Kidney (tissue), 14 donors: ENCODE results near the gene COPS8. TPM values are rescaled to one million over a fixed set of nuclear protein-coding genes. Genes with fewer than 3 reads are reported as not detected.

Experiments
- DNase-seq, 5 donors: peaks; one replicate each; pipeline ENCODE4 v3.0.0-alpha.2; 2013 to 2020
- FAIRE-seq: peaks from 2 replicates; lab custom pipeline; 2012; peaks lifted over from hg19 to GRCh38; lab: Jason Lieb, UNC
- H3K27ac ChIP-seq, 2 donors: one replicate each; pipeline ENCODE4 v1.7.0; 2013; ENCODE audit warnings: low read depth in 2 of 2, low read length in 2 of 2, inconsistent platforms in 1 of 2
- H3K27me3 ChIP-seq: one replicate; pipeline ENCODE4 v1.7.1; 2013; ENCODE audit warnings: low read length, inconsistent platforms; ENCODE audit not compliant: control insufficient read depth, insufficient read depth
- H3K36me3 ChIP-seq, 3 donors: one replicate each; pipeline versions ENCODE4 v1.7.0 to v1.7.1; 2013; ENCODE audit warnings: low read length in 3 of 3, control low read depth in 1 of 3, inconsistent platforms in 1 of 3; ENCODE audit not compliant: insufficient read depth in 3 of 3, control insufficient read depth in 2 of 3
- H3K4me1 ChIP-seq, 3 donors: one replicate each; pipeline versions ENCODE4 v1.7.0 to v1.7.1; 2013; ENCODE audit warnings: low read length in 3 of 3, inconsistent platforms in 1 of 3, low read depth in 1 of 3; ENCODE audit not compliant: control insufficient read depth in 2 of 3, insufficient read depth in 2 of 3
- H3K4me3 ChIP-seq, 3 donors: one replicate each; pipeline versions ENCODE4 v1.7.0 to v1.8.1; 2013; ENCODE audit warnings: low read length in 3 of 3, control low read depth in 1 of 3, inconsistent platforms in 1 of 3
- H3K9ac ChIP-seq, 3 donors: one replicate each; pipeline versions ENCODE4 v1.7.0 to v1.7.1; 2013; ENCODE audit warnings: low read length in 3 of 3, control low read depth in 1 of 3, inconsistent platforms in 1 of 3
- H3K9me3 ChIP-seq, 3 donors: one replicate each; pipeline versions ENCODE4 v1.7.0 to v1.7.1; 2013; ENCODE audit warnings: low read length in 3 of 3, control low read depth in 1 of 3, inconsistent platforms in 1 of 3; ENCODE audit not compliant: control insufficient read depth in 2 of 3, insufficient read depth in 1 of 3
- CTCF ChIP-seq: IDR thresholded peaks from 3 replicates; pipeline ENCODE4 v1.5.1; 2012; ENCODE audit warnings: mild to moderate bottlenecking, moderate library complexity, borderline replicate concordance; ENCODE audit not compliant: insufficient read depth; ENCODE audit errors: extremely low read depth
- intact Hi-C: fragments of 100-400 bp; cut with DNase I; formaldehyde crosslinking; loops from one replicate; pipeline ENCODE4 v1.11.1; 2022
- polyA plus RNA-seq: library from polyadenylated mRNA; stranded (reverse); fragments of 350-450 nt; fragmentation: Illumina TruSeq; extraction: RNeasy Lipid Tissue Mini Kit (QIAGEN cat#74804); gene quantifications from one replicate; pipeline ENCODE4 v1.2.3, GENCODE V29; 2014; ENCODE audit warnings: low read depth, low replicate concordance; ENCODE audit not compliant: insufficient read depth
- total RNA-seq: library from RNA; stranded (reverse); fragmentation: NEBNext Ultra II Directional; extraction: Animal tissue kit (Norgen Biotek cat#: 25700); gene quantifications from one replicate; pipeline ENCODE4 v1.2.1, GENCODE V29; 2021
- donor health status: control.
- donor health status: control.
- donor health status: control.
- donor health status: control.
- donor health status: control.
- donor health status: DM: yes; HTN: yes; CAD: no.
- donor health status: Normal renal cell carcinoma (clear cell type).

The COPS8 gene
- total and polyA plus RNA-seq, 2 donors from 2014 or later: 40.7 to 67.6 TPM

DNA sequence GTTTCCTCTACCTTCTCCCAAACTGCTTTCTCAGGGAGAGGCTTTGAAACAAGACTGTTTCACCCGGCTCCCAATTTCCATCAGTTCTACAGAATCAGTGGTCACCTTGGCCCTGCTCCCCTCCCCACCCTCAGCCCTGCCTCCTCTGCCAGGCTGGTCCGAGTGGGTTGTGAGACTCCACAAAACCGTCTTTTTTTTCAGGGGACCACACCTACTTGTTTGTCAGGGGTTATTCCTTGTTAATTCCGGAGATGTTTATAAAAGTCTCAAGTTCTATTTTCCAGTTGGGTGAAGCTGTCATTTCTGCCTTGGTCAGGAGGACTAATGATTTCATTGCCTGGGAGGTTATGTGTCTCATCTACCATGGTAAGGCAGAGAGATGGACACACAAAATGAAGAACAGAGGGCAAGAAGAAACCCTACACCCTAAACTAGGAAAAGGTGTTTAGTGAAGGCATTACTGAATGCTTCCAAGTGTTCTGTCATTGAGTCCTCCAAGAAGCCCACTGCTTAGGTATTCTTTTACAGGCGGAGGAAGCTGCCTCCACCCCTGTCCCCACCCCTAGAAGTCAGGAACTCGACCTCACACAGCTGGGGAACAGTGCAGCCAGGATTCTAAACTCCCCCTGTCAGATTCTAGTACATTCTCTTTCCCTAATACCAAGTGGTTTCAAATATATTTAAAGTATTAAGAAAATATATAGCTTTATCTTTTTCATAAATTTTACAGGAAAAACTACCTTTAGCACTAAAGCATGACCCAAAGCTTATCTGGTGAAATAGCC lies 46.3 kb downstream of the COPS8 start:
- TF ChIP-seq CTCF: no peak
- Histone ChIP-seq H3K36me3 (no peaks in the 10 kb centered on the region), H3K4me3 (no peak overlapping the region), H3K27me3 (no peaks in the 10 kb centered on the region), H3K27ac (no peak overlapping the region), H3K4me1 (no peaks in the 10 kb centered on the region), H3K9me3 (peaks cover 0 to 1% (median 0%) of the 10 kb centered on the region in 3 donors), H3K9ac (no peak overlapping the region)
- DNase-seq (no peak), FAIRE-seq (no peak)
- intact Hi-C loops: no loop called here

GRCh38 chr2:237132799-237133198 lies 47.1 kb downstream of the COPS8 start:
- H3K9me3 ChIP-seq: peaks cover 0 to 1% (median 0%) of the 10 kb centered on the region in 3 donors
- H3K4me1 ChIP-seq: peaks cover 0 to 4% (median 0%) of the 10 kb centered on the region in 3 donors
- H3K36me3 ChIP-seq: no peaks in the 10 kb centered on the region
- H3K9ac ChIP-seq: no peak overlapping the region
- FAIRE-seq: no peak
- peak; percentile 2 for TF ChIP-seq CTCF
- no peak overlapping the region for H3K4me3 ChIP-seq
- H3K27me3 ChIP-seq: no peaks in the 10 kb centered on the region
- no peak for DNase-seq
- intact Hi-C loops: no loop called here
- no peak overlapping the region for H3K27ac ChIP-seq

- Histone ChIP-seq H3K9ac (no peak overlapping the region), H3K27me3 (peaks cover 2% of the 10 kb centered on the region), H3K36me3 (peaks cover 0 to 2% (median 0%) of the 10 kb centered on the region in 3 donors), H3K4me3 (no peak overlapping the region), H3K9me3 (peaks cover 0 to 2% (median 0%) of the 10 kb centered on the region in 3 donors), H3K27ac (no peak overlapping the region), H3K4me1 (peaks cover 0 to 4% (median 0%) of the 10 kb centered on the region in 3 donors)
- DNase-seq (peak in 1 of 5 donors; percentile 20), FAIRE-seq (no peak)
- TF ChIP-seq CTCF: no peak
- intact Hi-C loops: no loop called here
Measured at GRCh38 chr2:237134321-237135230, 48.9 kb downstream of the COPS8 start.
